ENCODE results near the gene FBXL16.

The FBXL16 gene

GRCh38 chr16:680625-680945 is 25.0 kb downstream of the FBXL16 start:
- Histone ChIP-seq H3K9me3 (ENCODE audit: insufficient read depth, low read depth, low read length) (no peaks in the 10 kb centered on the region), H4K20me1 (ENCODE audit: insufficient read depth, low read length, poor library complexity, severe bottlenecking) (peaks cover 2% of the 10 kb centered on the region), H2AFZ (ENCODE audit: low read length) (no peak overlapping the region), H3K79me2 (ENCODE audit: insufficient read depth, low read length) (peaks cover 16% of the 10 kb centered on the region; the same call in 1 of the 2 replicates), H3K4me3 (ENCODE audit: low read length, poor library complexity, severe bottlenecking) (peak overlapping the region; percentile 82), H3K36me3 (ENCODE audit: insufficient read depth, low read length) (no peaks in the 10 kb centered on the region), H3K27me3 (ENCODE audit: insufficient read depth, low read length, poor library complexity, severe bottlenecking) (no peaks in the 10 kb centered on the region), H3K4me2 (ENCODE audit: low read depth, low read length, poor library complexity, severe bottlenecking) (peak overlapping the region; percentile 73), H3K9me2 (replicated peaks; ENCODE audit: low read depth, low read length) (no peaks in the 10 kb centered on the region), H3K9ac (ENCODE audit: low read depth, low read length, poor library complexity, severe bottlenecking) (peak overlapping the region; percentile 76), H3K4me1 (ENCODE audit: insufficient read depth, low read length, poor library complexity, severe bottlenecking) (peaks cover 4% of the 10 kb centered on the region), H3F3A (ENCODE audit: low read depth) (no peaks in the 10 kb centered on the region)
- no peak for TF ChIP-seq CTCF (conservative IDR thresholded peaks at IDR 0.05; ENCODE audit: low read length)
- no peak for TF ChIP-seq EZH2phosphoT487 (IDR thresholded peaks at IDR 0.05; ENCODE audit: borderline replicate concordance)

GRCh38 chr16:679814-680624 is 25.6 kb downstream of the FBXL16 start, which contains the start of gene STUB1:
TSS of gene STUB1 (plus strand) at chr16:680410. CDS start at chr16:680526, 116 bp downstream.
- H3K9me2 ChIP-seq (replicated peaks; ENCODE audit: low read depth, low read length), result no peaks in the 10 kb centered on the region
- TF ChIP-seq CTCF (conservative IDR thresholded peaks at IDR 0.05; ENCODE audit: low read length), result no peak
- TF ChIP-seq EZH2phosphoT487 (IDR thresholded peaks at IDR 0.05; ENCODE audit: borderline replicate concordance), result no peak
- no peaks in the 10 kb centered on the region for H3K27me3 ChIP-seq (ENCODE audit: insufficient read depth, low read length, poor library complexity, severe bottlenecking)
- H3K79me2 ChIP-seq (ENCODE audit: insufficient read depth, low read length), result peaks cover 16% of the 10 kb centered on the region; the same call in 1 of the 2 replicates
- peaks cover 2% of the 10 kb centered on the region for H4K20me1 ChIP-seq (ENCODE audit: insufficient read depth, low read length, poor library complexity, severe bottlenecking)
- no peak within 1 kb of the TSS for H2AFZ ChIP-seq (ENCODE audit: low read length)
- no peaks in the 10 kb centered on the region for H3F3A ChIP-seq (ENCODE audit: low read depth)
- peaks cover 4% of the 10 kb centered on the region for H3K4me1 ChIP-seq (ENCODE audit: insufficient read depth, low read length, poor library complexity, severe bottlenecking)
- H3K9ac ChIP-seq (ENCODE audit: low read depth, low read length, poor library complexity, severe bottlenecking), result peak within 1 kb of the TSS; percentile 76
- no peaks in the 10 kb centered on the region for H3K36me3 ChIP-seq (ENCODE audit: insufficient read depth, low read length)
- H3K9me3 ChIP-seq (ENCODE audit: insufficient read depth, low read depth, low read length), result no peaks in the 10 kb centered on the region
- peak within 1 kb of the TSS; percentile 82 for H3K4me3 ChIP-seq (ENCODE audit: low read length, poor library complexity, severe bottlenecking)
- H3K4me2 ChIP-seq (ENCODE audit: low read depth, low read length, poor library complexity, severe bottlenecking), result peak within 1 kb of the TSS; percentile 73

GRCh38 chr16:678858-679813 is 26.5 kb downstream of the FBXL16 start:
- peaks cover 4% of the 10 kb centered on the region for H3K4me1 ChIP-seq (ENCODE audit: insufficient read depth, low read length, poor library complexity, severe bottlenecking)

More at GRCh38 chr16:678858-679813, 26.5 kb downstream of the FBXL16 start:
- Histone ChIP-seq H4K20me1 (ENCODE audit: insufficient read depth, low read length, poor library complexity, severe bottlenecking) (peaks cover 2% of the 10 kb centered on the region), H3K4me3 (ENCODE audit: low read length, poor library complexity, severe bottlenecking) (peak overlapping the region; percentile 60), H3K79me2 (ENCODE audit: insufficient read depth, low read length) (peaks cover 16% of the 10 kb centered on the region; the same call in 1 of the 2 replicates), H3K4me2 (ENCODE audit: low read depth, low read length, poor library complexity, severe bottlenecking) (peak overlapping the region; percentile 66), H3K36me3 (ENCODE audit: insufficient read depth, low read length) (no peaks in the 10 kb centered on the region), H3K9me3 (ENCODE audit: insufficient read depth, low read depth, low read length) (no peaks in the 10 kb centered on the region), H3K9ac (ENCODE audit: low read depth, low read length, poor library complexity, severe bottlenecking) (no peak overlapping the region), H3K9me2 (replicated peaks; ENCODE audit: low read depth, low read length) (no peaks in the 10 kb centered on the region), H3F3A (ENCODE audit: low read depth) (no peaks in the 10 kb centered on the region), H3K27me3 (ENCODE audit: insufficient read depth, low read length, poor library complexity, severe bottlenecking) (no peaks in the 10 kb centered on the region), H2AFZ (ENCODE audit: low read length) (no peak overlapping the region)
- TF ChIP-seq CTCF (conservative IDR thresholded peaks at IDR 0.05; ENCODE audit: low read length), result no peak
- no peak for TF ChIP-seq EZH2phosphoT487 (IDR thresholded peaks at IDR 0.05; ENCODE audit: borderline replicate concordance)

Measured in Loucy (cell line).